Left lobe of liver (tissue), 2 donors: ENCODE data around the gene RESF1. TPM values are rescaled to one million over a fixed set of nuclear protein-coding genes. Genes with fewer than 3 reads are reported as not detected.

Experiments used
- ATAC-seq: fragments of 200-7000 bp; cut with Tn5 transposase; one replicate; pipeline ENCODE4 v1.9.1; 2020; ENCODE audit warnings: mild to moderate bottlenecking, moderate library complexity
- DNase-seq: peaks from one replicate; pipeline ENCODE4 v3.0.0-alpha.2; 2020; ENCODE audit warnings: low spot score
- total RNA-seq: library from RNA; stranded (reverse); gene quantifications from one replicate; pipeline ENCODE4 v1.2.1, GENCODE V29; 2021
- donor health status: DM: no; HTN: no; CAD: no; lungs with moderate emphysema.
- donor health status: DM: no; HTN: yes; CAD: no.

RESF1 gene
- total RNA-seq, 1 donor from 2014 or later = 27.3 TPM

DNA sequence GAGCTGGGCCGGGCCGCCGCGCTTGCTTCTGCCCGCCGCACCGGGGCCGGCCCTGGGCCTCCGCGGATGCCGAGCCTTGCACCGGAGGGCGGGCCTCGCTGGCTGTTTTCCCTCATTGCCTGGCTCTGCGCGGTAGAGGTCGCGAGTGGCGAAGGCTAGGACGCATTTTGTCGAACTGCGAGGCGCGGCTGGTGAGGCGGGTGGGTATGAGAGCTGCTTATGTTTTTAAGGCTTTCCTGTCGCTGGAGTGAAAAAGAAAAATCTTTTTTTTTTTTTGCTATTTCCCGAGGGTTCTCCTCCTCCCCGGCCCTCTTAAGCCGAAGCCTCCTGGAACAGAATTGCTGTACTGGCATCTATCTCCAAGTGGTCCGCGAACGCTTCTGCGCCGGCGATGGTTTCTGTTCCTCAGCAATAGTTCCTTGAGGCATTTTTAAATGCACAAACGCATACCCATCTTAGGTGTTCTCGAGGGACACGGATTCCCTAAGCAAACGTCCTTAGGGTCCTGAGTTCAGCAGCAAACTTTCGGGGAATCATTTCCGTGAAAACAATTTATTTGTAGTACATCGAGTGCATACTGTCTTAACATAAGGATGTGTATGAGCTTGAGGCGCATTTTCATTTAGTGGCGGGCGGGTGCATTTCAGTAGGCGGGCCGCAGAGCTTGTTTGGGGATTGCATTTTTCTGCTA is 631 bp downstream of the RESF1 start:
- DNase-seq (peak; percentile 78), ATAC-seq (peak; percentile 66)

DNA sequence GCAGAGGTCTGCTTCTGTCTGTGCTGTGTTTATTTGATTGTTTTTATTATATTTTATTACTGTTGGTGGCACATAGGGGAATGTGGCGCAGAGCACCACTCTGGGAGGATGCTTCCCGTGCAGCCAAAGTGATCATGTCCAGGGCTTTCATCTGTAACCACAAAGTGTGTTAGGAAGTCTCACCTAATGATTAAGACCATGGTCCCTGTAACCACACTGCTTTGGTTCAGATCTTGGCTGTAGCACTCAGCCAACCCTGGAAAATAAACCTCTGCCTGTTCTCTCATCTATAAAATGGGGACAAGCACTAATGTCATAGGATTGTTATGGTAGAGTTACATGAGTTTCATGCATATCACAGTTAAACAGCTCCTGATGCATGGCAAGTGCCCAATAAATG is 1.9 kb downstream of the RESF1 start:
- no peak for DNase-seq

DNA sequence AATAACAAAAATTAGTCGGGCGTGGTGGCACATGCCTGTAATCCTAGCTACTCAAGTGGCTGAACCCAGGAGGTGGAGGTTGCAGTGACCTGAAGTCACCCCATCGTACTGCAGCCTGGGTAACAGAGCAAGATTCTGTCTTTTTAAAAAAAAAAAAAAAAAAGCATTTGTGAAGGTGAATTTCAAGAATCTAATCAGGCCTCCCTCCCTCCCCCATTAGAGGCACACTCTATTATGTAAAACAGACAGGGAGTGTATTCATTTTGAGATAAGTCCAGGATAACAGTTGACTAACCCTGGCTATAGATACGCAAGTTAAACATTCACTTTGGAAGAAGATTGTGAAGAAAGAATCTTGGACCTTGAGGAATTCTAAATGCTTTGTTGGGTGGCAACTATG is 2.9 kb downstream of the RESF1 start:
- ATAC-seq (no peak), DNase-seq (no peak)

More for the DNA sequence above, 1.9 kb downstream of the RESF1 start:
- ATAC-seq = no peak

DNA sequence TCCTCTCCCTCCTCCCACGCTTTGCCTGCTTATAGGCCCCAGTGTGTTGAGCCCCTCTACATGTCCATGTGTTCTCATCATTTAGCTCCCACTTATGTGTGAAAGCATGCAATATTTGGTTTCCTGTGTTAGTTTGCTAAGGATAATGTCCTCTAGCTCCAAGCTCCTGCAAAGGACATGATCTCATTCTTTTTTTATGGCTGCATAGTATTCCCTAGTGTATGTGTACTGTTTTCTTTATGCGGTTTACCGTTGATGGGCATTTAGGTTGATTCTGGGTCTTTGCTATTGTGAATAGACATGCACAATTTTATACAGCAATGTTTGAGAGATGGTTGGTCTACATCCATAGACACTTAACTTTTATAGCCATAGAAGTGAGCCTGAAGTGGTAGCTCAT is 5.1 kb downstream of the RESF1 start:
- ATAC-seq (no peak), DNase-seq (no peak)

DNA sequence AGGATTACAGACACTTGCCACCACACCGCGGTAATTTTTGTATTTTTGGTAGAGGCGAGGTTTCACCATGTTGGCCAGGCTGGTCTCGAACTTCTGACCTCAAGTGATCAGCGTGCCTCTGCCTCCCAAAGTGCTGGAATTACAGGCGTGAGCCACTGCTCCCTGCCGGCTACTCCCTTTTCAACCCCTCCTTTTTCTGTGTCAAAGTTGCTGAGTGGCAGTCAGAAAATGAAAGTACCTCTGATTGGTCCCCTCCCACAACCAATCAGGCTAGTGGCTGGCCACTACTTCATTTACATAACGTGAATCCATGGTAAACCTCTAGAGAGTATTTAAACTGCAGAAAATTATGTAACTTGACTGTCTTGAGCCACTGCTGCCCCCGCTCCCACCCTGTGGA is 5.9 kb downstream of the RESF1 start:
- no peak for ATAC-seq
- DNase-seq = no peak

DNA sequence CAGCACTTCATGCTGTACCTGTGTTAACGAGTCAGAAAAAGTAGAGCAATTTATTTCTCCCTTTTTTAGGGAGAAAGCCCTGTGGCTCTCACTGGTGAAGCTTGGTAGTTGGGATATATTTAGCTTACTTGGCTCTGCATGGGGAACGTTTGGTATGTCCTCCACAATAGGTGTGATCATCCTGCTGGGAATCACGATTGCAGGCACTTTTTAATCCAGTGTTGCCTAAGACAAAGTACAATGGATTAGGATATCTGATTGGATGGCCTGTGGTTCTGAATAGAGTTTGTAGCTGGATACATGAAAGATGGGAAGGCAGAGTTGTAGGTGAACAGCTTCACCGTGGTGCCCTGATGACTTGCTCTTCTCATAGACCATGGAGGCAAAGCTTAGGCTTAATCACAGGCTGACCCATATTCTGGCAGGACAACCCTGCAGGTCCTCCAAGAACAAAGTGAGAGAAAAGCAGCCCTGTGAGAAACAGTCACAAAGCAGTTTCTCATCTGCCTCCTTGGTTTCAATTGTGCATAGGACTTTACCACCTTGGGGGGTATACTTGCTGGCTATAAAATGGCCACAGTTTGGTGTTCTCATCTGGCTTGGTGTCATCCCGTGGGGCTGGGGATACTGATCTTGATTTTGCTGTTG is 7.5 kb downstream of the RESF1 start:
- ATAC-seq = peak; percentile 77
- DNase-seq = no peak

DNA sequence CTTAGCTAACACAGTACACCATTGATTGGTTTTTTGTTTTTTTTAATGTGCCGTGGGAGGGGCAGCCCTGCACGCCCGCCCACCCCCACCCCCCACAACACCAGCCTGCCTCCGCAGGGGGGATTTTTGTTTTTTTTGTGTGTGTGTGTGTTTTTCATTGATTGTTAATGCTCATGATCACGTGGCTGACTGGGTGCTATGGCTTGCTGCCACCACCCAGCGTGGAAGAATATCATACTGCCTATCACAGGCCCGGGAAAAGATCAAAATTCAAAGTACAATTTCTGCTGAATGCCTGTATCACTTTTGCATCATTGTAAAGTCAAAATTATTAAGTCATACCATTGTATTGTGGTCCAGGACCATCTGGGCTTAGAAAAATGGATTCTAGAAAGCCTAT is 8.3 kb downstream of the RESF1 start:
- DNase-seq = peak; percentile 70
- ATAC-seq = peak; percentile 74

DNA sequence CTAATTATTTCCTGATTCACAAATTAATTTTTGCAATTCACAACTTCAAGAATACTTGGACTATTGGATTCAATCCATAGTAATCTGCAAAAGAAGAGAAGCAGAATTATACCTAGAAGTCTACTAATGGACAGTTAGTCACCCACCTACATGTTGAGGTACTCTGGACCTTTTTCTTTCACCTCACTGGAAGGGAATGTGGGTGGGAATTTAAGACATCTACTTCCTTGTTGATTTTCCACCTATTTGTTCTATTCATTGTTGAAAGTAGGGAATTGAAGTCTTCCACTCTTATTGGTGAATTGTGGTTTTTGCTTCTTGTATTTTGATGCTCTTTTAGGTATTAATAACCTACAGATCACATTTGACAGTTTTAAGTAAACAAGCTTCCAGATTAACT is 11.0 kb downstream of the RESF1 start:
- ATAC-seq = no peak
- no peak for DNase-seq

DNA sequence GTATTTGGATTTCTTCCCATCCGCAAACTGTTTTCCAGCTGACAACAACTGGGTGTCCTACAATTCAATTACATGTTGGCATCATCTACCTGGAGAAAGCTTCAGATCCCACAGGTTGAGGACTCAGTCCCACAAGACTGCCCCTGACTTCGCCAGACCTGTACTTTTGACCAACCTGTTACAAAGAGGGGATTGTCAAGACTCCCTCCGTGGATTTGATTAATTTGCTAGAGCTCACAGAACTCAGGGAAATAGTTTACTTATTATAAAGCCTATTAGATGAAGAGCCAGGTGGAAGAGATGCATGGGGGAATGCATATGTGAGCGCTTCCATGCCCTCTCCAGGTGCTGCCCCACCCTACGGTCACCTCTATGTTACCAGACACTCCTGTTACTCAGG is 14.6 kb downstream of the RESF1 start:
- no peak for DNase-seq
- no peak for ATAC-seq

DNA sequence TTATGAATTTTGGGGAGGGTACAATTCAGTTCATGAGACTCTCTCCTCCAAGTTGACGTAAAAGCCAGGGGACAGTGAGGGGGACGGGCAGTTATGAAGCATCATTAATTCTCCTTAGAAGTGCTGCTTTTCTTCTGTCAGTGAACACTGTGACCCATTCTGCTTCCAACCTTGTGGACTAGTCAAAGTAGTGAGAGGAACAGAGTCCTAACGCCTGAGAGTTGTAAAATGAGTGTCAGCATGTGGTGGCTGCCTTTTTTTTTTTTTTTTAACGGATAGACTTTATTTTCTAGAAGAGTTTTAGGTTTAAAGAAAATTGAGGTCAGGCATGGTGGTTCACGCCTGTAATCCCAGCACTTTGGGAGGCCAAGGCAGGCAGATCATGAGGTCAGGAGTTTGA is 15.5 kb downstream of the RESF1 start:
- ATAC-seq (no peak), DNase-seq (no peak)

DNA sequence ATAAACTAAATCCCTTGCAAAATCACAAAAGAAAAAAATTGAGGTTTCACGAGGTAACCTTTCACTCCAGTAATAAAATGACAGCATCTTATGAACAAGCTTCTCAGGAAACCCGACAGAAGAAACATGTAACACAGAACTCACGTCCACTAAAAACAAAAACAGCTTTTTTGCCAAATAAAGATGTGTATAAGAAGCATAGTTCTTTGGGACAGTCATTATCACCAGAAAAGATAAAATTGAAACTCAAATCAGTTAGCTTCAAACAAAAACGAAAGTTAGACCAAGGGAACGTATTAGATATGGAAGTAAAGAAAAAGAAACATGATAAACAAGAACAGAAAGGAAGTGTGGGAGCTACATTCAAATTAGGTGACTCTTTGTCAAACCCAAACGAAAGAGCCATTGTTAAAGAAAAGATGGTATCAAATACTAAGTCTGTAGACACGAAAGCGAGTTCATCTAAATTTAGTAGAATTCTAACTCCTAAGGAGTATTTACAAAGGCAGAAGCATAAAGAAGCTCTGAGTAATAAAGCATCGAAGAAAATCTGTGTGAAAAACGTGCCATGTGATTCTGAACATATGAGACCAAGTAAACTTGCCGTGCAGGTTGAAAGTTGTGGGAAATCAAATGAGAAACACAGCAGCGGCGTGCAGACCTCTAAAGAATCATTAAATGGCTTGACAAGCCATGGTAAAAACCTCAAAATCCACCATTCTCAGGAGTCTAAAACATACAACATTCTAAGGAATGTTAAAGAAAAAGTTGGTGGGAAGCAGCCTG is 25.8 kb downstream of the RESF1 start:
- ATAC-seq (no peak), DNase-seq (no peak)

DNA sequence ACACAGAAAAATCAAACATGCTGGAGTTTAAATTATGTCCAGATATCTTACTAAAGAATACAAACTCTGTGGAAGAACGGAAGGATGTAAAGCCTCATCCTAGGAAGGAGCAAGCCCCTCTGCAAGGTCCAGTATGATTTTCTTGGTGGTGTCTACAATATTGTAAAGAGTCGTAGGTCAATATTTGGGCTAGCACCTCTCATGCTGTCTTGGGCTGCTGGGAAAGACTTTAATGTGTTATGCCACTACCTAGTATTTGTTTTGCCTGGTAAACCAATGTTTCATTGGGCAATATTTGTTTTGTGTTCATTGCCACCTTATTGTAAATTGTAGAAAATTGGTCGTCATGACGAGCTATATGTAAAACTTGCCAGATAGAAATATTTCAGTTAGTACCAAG is 26.6 kb downstream of the RESF1 start:
- ATAC-seq = peak; percentile 73

DNA sequence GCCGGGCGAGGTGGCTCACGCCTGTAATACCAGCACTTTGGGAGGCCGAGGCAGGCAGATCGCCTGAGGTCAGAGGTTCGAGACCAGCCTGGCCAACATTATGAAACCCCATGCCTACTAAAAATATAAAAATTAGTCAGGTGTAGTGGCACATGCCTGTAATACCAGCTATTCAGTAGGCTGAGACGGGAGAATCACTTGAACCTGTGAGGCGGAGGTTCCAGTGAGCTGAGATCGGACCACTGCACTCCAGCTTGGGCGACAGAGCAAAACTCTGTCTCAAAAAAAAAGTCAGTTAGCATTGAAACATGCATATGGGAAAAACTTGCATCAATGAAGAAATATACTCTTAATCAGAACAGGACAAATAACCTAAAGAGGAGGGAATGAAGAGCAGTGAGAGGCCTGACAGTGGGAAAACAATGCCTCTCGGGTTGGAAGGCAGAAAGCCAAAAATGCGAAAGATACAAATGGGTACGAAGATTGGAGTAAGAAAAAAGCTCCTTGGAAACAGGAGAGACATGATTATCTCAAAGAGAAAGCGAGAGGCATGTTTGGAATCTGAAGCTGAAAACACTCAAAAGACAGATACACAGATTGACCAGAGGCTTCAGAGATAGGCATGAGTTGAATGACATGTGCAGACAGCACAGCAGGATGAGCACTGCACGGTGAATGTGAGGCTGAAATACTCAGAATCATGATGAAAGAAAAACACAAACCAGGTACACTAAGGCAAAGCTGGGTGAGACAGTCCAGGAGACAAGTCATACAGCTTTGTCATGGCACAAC is 30.6 kb downstream of the RESF1 start:
- no peak for ATAC-seq
- DNase-seq = no peak

More for the DNA sequence above, 26.6 kb downstream of the RESF1 start:
- DNase-seq = no peak

DNA sequence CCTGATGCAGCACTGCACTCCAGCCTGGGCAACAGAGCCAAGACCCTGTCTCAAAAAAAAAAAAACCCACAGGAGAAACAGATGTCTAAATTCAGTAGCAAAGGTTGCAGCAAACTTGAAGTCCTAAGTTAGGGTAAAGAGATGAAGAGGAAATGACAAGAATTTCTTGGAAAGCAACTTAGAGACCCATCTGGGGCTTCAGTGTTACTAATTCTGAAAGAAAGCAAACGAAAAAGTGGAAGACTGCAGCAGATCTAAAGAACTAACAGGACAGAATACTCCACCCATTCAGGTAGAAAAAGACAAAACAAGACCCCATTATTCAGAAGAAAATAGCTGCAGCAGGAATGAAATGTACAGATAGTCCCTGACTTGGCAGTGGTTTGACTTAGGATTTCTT is 31.9 kb downstream of the RESF1 start:
- no peak for ATAC-seq
- no peak for DNase-seq

DNA sequence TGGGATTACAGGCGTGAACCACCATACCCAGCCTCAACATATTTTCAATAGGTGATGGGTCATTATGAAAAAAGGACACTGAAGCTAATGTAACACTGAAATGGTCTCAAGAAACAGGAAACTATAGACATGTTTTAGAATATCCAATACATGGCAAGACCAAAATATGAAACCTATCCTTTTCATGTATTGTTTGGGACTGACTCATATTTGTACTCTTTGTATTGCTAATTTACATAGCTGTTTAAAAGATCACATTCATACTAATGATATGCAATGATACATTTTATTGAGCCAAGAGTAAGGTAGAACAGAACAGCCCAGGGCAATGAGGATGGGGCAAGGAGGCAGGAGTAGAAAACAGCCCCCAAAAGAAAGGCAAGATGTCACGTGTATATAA is 32.6 kb downstream of the RESF1 start:
- DNase-seq (no peak), ATAC-seq (no peak)

DNA sequence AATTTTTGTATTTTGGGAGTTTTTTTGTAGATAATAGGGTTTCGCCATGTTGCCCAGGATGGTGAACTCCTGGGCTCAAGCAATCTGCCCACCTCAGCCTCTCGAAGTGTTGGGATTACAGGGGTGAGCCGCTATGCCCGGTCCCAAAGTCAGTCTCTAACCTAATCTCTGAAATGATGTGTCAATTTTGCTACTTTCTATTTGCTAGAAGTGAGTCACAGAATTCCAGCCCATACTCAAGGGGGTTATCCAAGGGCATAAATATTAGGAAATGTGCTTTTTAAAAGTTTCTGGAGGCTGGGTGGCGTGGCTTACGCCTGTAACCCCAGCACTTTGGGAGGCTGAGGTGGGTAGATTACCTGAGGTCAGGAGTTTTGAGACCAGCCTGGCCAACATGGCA is 40.5 kb downstream of the RESF1 start:
- ATAC-seq (no peak), DNase-seq (no peak)

DNA sequence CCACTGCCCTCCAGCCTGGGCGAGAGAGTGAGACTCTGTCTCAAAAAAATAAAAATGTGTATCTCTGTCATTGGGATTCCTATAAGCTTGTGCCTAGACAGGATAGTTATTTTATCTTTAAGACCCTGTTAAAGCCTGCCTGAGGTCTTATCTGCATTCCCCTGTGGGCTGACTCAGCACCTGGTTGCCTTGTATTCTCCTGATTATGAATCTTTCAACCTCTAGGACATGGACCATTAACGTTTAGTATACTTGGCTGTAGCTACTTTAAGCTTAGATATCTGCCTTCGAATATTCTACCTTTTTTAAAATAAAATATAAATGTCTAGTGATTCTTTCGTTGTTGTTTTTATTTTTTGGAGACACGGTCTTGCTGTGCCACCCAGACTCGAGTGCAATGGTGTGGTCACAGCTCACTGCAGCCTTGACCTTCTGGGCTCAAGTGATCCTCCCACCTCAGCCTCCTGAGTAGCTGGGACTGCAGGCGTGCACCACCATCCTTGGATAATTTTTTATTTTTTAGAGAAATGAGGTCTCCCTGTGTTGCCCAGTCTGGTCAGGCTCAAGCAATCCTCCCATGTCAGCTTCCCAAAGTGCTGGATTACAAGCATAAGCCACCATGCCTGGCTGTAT is 41.3 kb downstream of the RESF1 start:
- DNase-seq (no peak), ATAC-seq (no peak)

DNA sequence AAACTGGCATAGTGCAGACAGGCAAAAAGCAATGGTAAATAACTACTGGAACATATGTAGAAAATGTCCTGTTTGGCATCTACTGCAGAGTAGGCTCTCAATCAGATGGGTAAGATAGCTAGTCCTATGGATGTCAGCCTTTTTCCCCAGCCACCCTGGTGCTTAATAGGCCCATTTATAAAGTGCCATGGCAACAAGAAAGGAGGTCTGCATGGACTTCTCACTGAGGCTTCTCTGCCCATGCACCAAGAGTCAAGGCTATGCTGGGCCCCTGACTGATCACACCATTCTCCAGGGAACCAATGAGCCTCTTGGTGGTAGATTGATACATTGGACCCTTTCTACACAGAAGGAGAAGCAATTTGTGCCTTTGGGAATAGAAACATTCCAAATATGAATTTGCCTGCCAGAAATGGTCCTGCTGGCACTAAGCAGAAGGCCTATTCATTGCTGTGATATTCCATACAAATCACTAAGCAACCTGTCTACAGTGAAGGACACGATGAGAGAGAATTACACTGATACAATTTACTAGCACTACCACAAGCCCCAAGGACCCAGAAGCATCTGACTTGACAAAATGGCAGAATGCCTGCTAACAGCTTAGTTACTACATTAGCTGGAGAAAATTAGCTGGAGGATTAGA is 43.8 kb downstream of the RESF1 start:
- ATAC-seq (peak; percentile 35), DNase-seq (no peak)

DNA sequence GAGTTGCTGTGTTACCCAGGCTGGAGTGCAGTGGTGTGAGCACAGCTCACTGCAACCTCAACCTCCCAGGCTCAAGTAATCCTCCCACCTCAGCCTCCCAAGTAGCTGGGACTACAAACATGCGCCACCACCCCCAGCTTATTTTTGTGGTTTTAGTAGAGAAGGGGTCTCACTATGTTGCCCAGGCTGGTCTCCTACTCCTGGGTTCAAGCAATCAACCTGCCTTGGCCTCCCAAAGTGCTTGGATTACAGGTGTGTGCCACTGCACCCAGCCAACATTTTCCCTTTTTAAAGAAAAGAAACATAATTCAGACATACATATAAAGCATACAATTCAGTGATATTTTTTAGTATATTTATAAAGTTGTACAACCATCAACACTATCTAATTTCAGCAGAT is 44.4 kb downstream of the RESF1 start:
- no peak for DNase-seq
- no peak for ATAC-seq

DNA sequence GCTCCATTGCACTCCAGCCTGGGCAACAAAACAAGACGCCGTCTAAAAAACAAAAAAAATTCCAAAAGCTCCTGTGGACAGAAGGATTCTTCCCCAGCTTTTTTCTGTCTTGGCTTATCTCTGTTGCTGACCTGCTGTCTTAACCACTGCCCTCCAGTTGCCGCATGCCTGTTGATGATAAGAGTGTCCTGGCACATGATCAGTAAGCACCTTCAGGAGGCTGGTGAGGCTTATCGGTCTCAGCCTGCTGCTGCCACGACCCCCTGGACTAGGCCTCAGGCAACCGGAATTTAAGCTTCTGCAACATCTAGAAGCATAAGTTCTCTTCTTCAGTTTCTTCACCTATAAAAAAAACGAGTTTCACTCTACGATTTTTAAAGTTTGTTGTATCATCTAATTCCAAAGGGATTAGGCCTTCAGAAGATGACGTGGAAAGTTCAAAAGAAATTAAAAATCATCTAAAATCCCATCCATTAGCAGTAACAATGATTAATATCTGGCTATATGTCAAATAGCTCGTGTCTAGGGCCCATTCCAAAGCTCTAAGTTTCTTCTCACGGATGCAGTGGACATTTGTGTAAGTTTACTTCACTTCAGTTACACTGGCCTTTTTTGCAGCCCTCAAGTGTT is 46.4 kb downstream of the RESF1 start:
- DNase-seq (no peak), ATAC-seq (no peak)
